Stimulated activated CD8-positive, alpha-beta memory T cell treated with anti-CD3 and anti-CD28 coated beads, Interleukin-15, amount 100 ng/mL, for 48 hours (primary cell): Measurements from ENCODE around the gene CUX1.
"Not testable (repeated sequence)": the region's sequence is repeated elsewhere in the genome, so short reads cannot be mapped to it uniquely, and the experiment has no call there.

Experiments used
- DNase-seq, 2 donors: peaks; one replicate each; pipeline ENCODE4 v3.0.0-alpha.2; 2020; ENCODE audit warnings: low read depth in 2 of 2

Gene CUX1

GRCh38 chr7:101854084-101854865 lies 36.8 kb downstream of the CUX1 start:
- no peak for DNase-seq

- peak; percentile 75 to 76 for DNase-seq
These were observed 39.3 kb downstream of the CUX1 start for GRCh38 chr7:101856473-101857357.

GRCh38 chr7:101857358-101857811 lies 40.0 kb downstream of the CUX1 start:
- no peak for DNase-seq

- no peak for DNase-seq
These were observed 41.3 kb downstream of the CUX1 start for GRCh38 chr7:101858437-101859385.

- no peak for DNase-seq
These were observed 42.1 kb downstream of the CUX1 start for GRCh38 chr7:101859411-101860106.

GRCh38 chr7:101860316-101861217 lies 43.1 kb downstream of the CUX1 start:
- DNase-seq, result no peak

GRCh38 chr7:101861218-101861775 lies 43.9 kb downstream of the CUX1 start:
- DNase-seq, result no peak

GRCh38 chr7:101862280-101863220 lies 45.1 kb downstream of the CUX1 start:
- no peak for DNase-seq

GRCh38 chr7:101863598-101863997 lies 46.2 kb downstream of the CUX1 start:
- DNase-seq, result no peak

GRCh38 chr7:101864039-101864438 lies 46.6 kb downstream of the CUX1 start:
- DNase-seq, result no peak

- DNase-seq, result no peak
These were observed 47.6 kb downstream of the CUX1 start for GRCh38 chr7:101865031-101865430.

GRCh38 chr7:101865455-101865854 lies 48.0 kb downstream of the CUX1 start:
- DNase-seq, result no peak

- DNase-seq, result no peak
These were observed 48.9 kb downstream of the CUX1 start for GRCh38 chr7:101866328-101866727.

GRCh38 chr7:101867265-101867664 lies 49.8 kb downstream of the CUX1 start:
- no peak for DNase-seq

GRCh38 chr7:101867681-101868080 lies 50.3 kb downstream of the CUX1 start:
- not testable (repeated sequence) for DNase-seq

GRCh38 chr7:101868191-101868950 lies 50.9 kb downstream of the CUX1 start:
- DNase-seq, result no peak

GRCh38 chr7:101869026-101869900 lies 51.8 kb downstream of the CUX1 start:
- no peak for DNase-seq
